Stimulated activated CD8-positive, alpha-beta memory T cell treated with anti-CD3 and anti-CD28 coated beads, Interleukin-7, amount 100 ng/mL, for 24 hours (primary cell): ENCODE data around the gene AGRN.

Source experiments
- DNase-seq: peaks from one replicate; pipeline ENCODE4 v3.0.0-alpha.2; 2020; ENCODE audit warnings: low read depth

The AGRN gene

DNA sequence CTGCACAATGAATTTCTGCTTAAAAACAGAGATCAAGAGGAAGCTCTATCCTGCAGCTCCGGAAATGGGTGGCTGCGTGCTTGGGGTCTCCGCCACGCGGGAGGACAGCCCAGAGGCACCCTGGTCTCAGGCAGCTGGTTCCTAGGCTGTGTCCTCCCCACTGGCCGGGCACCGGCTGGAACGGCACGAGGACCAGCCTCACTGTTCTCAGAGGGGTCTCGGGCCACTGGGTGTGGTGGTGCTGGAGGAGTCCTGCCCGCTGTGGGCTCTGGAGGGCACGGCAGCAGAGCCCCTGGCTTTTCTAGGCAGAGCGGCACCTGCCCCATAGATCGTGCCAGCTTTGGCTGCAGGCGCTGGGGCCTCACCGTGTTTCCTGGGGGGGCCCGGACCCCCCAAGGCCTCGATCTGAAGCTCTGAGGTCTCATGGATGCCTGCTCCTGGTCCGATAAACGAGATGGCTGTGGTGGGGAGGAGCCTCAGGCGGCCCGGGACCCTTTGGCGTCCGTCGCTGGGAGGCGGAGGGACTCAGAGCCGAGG is 62.4 kb downstream of the AGRN start:
- no peak for DNase-seq

DNA sequence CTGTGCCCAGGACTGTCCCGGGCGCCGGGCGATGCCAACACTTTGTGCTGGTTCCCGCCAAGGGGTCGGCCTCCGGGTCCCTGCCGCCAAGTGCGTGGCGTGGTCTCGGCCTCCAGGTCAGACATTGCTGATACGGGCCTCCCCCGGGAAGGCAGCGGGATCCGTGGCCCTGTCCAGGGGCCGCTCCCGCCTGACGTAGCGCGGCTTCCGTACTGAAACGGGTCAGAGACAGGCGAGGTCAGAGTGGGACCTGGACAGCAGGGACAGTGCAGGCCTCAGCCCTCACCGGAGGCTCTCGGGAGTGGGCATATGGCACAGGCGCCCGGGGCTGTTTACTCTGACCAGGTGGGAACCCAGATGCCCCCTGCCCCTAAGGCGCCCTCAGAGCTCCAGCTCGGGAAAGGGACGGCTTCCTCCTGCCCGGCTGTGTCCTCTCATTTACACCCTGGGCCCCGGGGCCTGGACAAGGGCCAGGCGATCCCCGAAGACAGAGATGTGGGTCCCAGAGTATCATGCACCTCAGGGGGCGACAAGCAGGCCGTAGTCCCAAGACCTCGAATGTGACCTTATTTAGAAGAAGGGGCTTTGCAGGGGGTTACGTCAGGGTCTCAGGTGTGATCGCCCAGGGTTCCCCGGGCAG is 63.0 kb downstream of the AGRN start:
- no peak for DNase-seq

DNA sequence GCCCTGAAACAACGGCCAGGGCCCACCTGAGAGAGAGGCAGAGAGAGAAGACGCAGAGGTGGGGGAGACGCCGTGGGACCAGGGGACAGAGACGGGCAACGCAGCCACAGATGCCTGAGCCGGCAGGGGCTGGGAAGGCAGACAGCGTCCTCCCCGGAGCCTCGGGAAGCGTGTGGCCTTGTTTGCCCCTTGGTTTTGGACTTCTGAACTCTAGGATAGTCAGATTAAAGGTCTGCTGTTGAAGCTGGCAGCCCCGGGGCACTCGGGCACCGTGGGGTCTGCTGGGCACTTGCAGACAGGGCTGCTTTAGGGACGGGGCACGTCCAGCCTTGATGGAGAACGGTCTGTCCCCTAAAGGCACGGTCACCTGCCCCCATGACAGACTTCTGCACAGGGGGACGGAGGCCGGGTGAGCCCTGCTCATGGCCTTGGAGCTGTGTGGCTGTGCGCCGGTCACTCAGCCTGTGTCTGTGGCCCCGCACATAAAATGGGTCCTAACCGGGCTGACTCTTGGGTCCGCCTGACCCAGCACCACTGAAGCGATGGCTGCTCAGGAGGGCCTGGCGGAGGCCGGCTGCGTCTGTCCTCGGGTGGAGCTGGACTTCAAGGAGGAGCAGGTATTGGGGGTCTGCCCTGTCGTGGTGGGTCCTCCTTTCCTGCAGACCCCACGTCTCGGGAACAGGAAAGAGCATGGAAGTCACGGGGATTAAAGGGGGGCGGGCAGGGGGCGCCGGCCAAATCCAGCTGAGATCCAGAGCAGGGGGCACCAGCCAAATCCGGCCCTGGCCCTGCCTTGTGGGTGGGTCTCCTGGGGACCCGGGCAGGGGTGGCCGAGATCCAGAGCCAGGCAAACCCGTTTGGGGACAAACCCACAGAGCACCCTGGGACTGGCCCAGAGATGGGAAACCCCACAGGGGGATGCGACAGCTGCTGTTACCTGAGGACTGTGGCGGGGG is 63.8 kb downstream of the AGRN start:
- no peak for DNase-seq

- DNase-seq, result no peak
Measured at GRCh38 chr1:1084372-1085170, 64.7 kb downstream of the AGRN start.

DNA sequence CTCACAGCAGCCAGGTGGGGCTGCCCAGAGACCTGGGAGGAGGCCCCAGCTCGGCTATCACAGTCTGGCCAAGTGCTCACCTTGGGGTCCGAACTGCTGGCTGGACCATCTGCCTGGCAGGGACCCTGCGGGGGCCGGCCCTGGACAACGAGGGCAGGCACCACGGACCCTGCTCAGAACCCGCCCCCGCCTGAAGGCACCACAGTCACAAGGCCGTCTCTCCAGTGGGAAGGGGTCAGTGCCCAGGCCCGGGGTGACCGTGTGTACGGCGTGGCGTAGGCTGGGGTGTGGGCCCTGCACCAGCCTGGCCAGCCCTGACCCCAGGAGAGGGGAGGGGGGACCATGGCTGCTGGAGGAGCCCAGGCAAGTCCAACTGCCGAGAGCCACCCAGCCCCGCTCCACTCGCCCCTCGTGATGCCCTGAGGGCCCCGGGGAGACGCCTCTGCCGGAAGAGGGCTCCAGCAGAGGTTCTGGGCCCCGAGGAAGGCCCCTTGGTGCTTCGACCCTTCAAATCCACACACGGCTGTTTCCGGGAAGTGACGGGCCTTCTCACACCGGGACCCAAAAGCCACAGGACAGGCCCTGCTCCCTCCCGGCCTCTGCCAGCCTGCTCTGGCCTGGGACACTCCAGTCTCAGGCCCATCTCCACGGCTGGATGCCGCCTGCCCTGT is 65.4 kb downstream of the AGRN start:
- DNase-seq, result no peak

DNA sequence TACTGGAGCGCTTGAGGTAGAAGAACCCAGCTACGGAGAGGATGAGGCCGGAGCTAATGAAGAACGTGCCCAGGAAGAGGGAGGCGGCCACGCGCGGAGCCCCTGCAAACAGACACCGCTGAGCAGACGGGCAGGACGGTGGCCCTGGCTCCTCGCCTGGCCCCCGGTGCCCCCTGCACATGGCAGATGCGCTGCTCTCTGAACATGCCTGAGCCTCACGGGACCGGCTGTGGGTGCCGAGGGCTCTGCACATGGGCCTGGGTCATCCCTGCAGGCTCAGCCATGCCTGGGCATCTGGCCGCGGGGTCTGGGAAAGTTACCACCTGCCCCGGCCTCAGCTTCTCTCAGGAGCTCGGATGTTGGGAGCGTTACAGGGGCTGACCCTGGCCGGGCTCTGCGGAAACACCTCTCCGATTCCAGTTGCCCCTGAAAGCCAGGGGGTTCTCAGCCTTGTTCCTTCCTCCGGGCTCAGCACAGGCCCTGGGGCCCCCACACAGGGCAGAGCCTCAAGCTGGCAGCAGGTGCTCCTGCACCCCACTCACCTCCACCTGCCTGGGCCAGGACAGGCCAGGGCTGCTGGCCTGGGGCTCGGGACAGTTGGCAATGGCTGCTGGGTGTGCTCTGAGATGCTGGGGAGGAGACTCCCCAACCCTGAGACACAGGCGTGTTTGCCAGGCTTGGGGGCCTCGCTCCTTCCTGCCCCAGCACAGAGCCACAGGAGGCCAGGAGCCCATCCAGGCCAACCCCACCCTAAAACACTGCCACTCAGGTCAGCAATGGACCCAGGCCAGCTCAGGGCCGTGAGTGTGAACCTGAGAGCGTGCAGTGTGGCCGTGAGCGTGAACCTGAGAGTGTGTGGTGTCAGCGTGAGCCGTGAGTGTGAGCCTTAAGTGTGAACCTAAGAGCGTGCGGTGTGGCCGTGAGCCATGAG is 66.3 kb downstream of the AGRN start:
- no peak for DNase-seq

GRCh38 chr1:1086911-1087341 is 67.0 kb downstream of the AGRN start:
- no peak for DNase-seq

DNA sequence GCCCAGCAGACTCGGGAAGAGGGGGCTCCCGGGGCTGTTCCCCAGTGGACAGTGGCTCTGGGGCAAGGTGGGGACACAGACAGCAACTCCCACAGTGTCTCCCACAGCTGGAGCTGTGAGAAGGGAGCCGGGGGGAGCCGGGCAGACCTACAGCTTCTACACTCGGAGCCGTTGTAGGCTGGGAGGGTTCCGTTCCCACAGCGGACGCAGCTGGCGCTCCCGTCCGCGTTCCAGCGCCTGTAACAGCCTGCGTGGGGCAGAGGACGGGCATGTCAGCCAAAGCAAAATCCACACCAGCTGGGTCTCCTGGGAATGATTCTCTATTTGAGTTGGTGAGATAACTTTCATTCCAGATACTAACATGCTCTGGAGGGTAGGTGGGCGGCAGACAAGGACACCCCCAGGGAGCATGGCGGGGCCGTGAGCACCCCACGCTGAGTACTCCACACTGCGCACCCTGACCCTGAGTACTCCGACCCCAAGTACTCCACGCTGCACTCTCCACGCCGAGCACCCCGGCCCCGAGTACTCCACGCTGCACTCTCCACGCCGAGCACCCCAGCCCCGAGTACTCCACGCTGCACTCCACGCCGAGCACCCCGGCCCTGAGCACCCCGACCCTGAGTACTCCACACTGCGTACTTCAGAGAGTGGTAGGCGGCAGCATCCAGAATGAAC is 67.6 kb downstream of the AGRN start:
- DNase-seq, result no peak

DNA sequence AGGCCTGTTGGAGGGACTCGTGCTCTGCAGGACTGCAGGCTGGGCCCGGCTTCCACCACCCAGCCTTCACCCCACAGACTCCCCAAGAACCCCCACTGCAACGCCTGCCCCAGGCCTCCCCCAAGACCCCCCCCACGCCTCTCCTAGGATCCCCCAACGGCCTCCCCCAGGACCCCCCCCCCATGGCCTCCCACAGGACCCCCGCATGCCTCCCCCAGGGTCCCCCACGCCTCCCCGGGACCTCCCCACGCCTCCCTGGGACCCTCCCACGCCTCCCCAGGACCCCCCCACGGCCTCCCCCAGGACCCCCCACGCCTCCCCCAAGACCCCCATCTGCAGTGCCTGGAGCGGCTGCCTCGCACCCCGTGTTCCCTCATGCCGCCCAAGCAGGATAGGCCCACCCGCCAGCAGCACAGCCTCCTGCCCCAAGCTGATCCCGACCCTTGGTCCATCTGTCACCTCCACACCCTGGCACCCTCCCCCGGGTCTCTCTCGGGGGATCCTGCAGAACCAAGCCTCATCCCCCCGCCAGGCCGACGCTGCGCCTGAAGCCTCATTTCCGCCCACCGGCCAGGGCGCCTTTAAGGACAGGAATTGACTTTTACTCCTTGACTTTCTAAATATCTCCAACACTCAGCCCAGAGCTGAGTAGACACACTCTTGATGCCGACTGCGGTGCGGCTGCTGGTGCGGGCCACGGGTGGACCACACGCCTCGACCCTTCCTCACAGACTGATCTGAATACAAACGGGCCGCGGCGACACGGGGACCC is 68.3 kb downstream of the AGRN start:
- no peak for DNase-seq

GRCh38 chr1:1088801-1089680 is 69.1 kb downstream of the AGRN start:
- no peak for DNase-seq

DNA sequence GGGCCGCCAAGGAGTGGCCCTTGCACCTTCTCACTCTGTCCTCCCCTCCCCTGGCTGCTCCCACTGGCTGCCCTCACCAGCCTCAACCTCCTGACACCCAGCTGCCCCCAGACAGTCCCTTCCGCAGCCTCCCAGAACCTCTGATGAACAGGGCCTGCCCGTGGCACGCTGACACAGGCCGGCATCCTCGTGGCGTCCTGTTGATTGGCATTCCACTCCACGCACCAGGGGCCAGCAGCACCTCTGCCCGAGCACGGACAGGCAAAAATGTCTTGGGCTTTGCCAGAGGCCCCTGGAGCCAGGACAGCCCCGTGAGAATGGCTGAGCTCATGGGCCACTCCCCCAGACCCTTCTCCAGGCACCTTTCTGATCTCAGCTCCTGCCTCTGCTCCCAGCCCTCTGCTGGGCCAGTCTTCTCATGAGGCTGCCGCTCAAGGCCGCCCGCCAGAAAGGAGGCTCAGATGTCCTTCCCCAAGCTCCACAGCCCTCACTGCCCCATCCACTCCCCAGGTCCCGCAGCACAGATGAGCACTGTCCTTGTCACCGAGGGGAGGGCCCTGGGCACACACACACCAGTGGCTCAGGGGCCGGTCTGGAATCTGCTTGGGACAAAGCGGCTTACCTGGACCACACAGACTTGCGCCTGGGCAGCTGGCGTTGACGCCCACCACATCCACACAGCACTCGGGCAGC is 70.0 kb downstream of the AGRN start:
- DNase-seq, result no peak

DNA sequence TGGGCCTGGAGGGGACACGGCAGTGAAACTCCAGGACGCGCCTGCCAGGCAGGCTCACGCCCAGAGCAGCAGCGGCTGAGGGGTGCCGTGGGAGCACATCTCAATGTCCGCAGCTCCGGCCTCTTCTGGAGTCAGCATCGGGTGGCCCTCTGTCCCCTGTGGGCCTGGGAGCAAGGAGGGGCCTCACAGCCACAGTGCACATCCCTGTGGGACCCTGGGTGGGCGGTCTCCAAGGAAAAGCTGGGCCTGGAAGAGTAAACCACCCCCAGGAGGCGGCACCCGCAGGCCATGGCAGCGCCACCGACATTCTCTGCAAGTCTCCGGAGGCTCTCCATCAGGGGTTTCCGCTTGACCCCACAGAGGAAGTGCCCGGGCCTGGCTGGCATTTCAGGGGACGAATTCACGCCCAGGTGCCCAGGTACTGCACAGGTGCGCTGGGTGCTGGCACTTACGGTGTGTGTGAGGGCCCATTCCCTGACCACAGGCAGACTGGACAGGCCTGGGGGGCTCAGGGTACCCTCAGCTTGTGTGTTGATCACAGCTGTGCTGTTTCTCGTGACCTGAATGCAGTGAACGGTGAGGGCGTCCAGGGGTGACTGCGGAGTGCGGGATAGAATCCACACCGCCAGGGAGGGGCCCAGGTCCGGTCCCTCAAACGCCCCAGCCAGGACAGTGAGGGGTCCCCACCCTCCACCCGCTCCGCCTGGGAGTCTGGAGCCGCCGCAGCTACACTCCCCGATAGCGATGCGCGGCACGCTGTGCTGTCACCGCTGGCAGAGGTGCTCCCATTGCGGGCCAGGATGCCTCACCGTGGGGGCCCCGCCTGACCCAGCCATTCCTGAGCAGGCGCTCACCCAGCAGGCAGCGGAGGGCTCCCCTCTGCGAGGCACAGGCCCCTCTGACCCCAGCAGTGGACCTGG is 70.8 kb downstream of the AGRN start:
- DNase-seq, result no peak

DNA sequence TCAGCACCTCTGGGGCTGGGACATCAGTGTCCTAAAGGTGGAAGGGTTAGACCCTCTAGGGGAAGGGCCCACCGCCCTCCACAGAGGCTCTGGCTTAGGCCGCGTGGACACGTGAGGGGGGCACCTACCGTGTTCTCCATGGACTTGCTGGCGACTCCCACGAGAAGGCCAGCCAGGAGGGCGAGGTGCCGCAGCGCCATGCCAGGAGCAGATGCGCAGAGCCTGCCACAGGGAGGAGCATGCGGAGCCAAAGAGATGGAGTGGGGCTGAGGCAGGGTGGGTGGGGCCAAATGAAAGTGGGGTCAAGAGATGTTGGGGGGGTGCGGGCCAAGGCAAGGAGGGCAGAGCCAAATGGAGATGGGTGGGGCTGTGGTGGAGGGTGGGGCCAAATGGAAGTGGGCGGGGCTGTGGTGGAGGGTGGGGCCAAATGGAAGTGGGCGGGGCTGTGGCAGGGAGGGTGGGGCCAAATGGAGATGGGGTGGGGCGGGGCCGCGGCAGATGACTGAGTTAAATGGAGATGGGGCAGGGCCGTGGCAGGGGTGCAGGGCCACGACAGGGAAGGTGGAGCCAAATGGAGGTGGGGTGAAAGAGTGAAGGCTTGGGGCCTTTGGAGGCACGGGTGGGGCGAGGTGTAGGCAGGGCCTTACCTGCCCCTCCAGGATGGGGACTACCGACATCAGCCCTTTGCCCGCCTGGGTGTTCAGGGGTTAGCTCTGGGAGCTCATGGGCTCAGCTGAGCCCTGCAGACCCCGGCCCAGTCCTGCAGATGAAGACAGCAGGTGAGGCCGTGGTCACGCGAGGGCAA is 71.6 kb downstream of the AGRN start:
- DNase-seq, result no peak

DNA sequence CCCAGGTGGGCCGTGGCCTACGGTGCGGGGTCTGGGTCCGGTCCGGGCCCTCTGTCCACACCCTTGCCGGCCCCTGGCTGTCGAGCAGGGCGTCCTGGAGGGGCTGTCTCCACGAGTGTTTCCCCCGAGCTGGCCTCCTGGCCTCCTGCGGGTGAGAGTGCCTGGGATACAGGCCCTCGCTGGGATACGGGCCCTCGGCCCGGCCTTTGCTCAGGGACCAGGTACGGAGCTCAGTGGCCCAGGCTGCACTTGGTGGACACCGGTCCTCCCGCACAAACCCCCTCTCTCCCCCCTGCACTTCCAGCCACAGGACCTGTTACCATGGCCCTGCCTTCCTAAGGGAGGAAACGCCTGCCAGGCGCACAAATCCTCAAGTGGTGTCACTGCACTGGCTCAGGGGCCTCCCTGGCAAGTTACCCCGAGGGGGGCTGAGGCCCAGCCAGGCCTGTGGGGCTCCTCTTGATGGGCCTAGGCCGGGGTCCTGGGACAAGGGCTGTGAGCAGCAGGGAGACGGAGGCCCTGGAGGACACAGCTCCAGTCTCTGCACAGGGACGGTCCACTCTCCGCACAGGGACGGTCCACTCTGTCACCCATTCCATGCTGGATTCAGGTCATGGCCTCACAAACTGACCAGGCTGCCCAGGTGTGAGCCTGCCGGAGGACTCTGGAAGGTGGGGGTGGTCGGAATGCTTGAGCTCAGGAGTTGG is 72.4 kb downstream of the AGRN start:
- DNase-seq, result no peak
